ENCODE measurements around the gene DHX38. TPM values are rescaled to one million over a fixed set of nuclear protein-coding genes. Genes with fewer than 3 reads are reported as not detected.

Gene DHX38
- polyA plus RNA-seq, 1 of the 3 experiments (the other 2 are of a cell fraction), result 75.0 TPM

DNA sequence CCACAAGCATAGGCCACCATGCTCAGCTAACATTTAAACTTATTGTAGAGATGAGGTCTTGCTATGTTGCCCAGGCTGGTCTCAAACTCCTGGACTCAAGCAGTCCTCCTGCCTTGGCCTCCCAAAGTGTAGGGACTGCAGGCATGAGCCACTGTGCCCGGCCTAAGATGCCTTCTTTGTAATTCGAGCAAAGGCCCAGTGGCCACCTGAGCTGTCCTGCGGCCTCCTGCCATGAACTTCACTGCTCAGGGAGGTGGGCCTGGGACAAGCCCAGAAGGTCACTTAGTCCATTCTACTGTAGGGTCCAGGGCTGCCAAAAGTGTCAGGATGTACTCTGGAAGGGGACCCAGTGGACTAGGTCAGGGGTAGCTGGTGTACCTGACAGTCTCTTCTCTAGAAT, 30.5 kb downstream of the DHX38 start:
- no peak overlapping the region for H2AFZ ChIP-seq (ENCODE audit: low read depth)
- no peak overlapping the region for H3K27ac ChIP-seq (ENCODE audit: low read depth in 2 of 2, low read length in 1 of 2)
- WGBS (ENCODE audit: low lambda C conversion rate), result 86% methylated on average over 2 of the region's 3 CpGs
- no peak for DNase-seq
- peaks cover 0 to 7% of the 10 kb centered on the region in 2 experiments; a peak in 1 of 4 replicates for H3K4me1 ChIP-seq (ENCODE audit: control insufficient read depth in 1 of 2, insufficient read depth in 2 of 2, low read depth in 1 of 2, low read length in 1 of 2)
- POLR2A ChIA-PET, result no interaction called here
- no peaks in the 10 kb centered on the region for H3K9me3 ChIP-seq
- H3K4me2 ChIP-seq, result no peak overlapping the region
- no peak overlapping the region for H3K9ac ChIP-seq
- no peak overlapping the region for H3K4me3 ChIP-seq (ENCODE audit: low read depth in 2 of 2, low read length in 1 of 2)
- no peak for TF ChIP-seq EP300 (IDR thresholded peaks at IDR 0.05; ENCODE audit: borderline replicate concordance in 1 of 2, low read depth in 1 of 2, low read length in 1 of 2)
- no peak for TF ChIP-seq JUND (IDR thresholded peaks at IDR 0.05)
- TF ChIP-seq GABPA (IDR thresholded peaks at IDR 0.05; ENCODE audit: low read depth), result no peak
- no peak for TF ChIP-seq NRF1 (IDR thresholded peaks at IDR 0.05; ENCODE audit: low read depth, low read length)
- no peak for TF ChIP-seq FOXJ3 (CRISPR knock-in tag; IDR thresholded peaks at IDR 0.05)
- TF ChIP-seq, protein P1, sequence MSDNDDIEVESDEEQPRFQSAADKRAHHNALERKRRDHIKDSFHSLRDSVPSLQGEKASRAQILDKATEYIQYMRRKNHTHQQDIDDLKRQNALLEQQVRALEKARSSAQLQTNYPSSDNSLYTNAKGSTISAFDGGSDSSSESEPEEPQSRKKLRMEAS (IDR thresholded peaks at IDR 0.05; ENCODE audit: low read depth), result no peak
- TF ChIP-seq, protein P2, sequence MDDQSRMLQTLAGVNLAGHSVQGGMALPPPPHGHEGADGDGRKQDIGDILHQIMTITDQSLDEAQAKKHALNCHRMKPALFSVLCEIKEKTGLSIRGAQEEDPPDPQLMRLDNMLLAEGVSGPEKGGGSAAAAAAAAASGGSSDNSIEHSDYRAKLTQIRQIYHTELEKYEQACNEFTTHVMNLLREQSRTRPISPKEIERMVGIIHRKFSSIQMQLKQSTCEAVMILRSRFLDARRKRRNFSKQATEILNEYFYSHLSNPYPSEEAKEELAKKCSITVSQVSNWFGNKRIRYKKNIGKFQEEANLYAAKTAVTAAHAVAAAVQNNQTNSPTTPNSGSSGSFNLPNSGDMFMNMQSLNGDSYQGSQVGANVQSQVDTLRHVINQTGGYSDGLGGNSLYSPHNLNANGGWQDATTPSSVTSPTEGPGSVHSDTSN (IDR thresholded peaks at IDR 0.05), result no peak
- no peak for TF ChIP-seq ELF1 (IDR thresholded peaks at IDR 0.05)
- TF ChIP-seq TEAD4 (IDR thresholded peaks at IDR 0.05; ENCODE audit: borderline replicate concordance, insufficient read depth), result no peak
- TF ChIP-seq, protein P3, sequence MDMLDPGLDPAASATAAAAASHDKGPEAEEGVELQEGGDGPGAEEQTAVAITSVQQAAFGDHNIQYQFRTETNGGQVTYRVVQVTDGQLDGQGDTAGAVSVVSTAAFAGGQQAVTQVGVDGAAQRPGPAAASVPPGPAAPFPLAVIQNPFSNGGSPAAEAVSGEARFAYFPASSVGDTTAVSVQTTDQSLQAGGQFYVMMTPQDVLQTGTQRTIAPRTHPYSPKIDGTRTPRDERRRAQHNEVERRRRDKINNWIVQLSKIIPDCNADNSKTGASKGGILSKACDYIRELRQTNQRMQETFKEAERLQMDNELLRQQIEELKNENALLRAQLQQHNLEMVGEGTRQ (IDR thresholded peaks at IDR 0.05; ENCODE audit: borderline replicate concordance, low read depth, low read length), result no peak
- no peak for TF ChIP-seq FOXM1 (IDR thresholded peaks at IDR 0.05; ENCODE audit: low read depth)
- TF ChIP-seq, protein P4, sequence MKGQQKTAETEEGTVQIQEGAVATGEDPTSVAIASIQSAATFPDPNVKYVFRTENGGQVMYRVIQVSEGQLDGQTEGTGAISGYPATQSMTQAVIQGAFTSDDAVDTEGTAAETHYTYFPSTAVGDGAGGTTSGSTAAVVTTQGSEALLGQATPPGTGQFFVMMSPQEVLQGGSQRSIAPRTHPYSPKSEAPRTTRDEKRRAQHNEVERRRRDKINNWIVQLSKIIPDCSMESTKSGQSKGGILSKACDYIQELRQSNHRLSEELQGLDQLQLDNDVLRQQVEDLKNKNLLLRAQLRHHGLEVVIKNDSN (IDR thresholded peaks at IDR 0.05; ENCODE audit: borderline replicate concordance, low read depth), result no peak
- TF ChIP-seq YY1 (IDR thresholded peaks at IDR 0.05; ENCODE audit: low read depth), result no peak
- H3K9me2 ChIP-seq, result no peaks in the 10 kb centered on the region
- no peaks in the 10 kb centered on the region for H3K79me2 ChIP-seq (ENCODE audit: insufficient read depth)
- no peaks in the 10 kb centered on the region for H3K36me3 ChIP-seq (replicated peaks in 1 of 2; ENCODE audit: control insufficient read depth in 1 of 2, insufficient read depth in 2 of 2, low read length in 1 of 2)
- CTCF ChIA-PET, result interaction anchor here (0.6 to 4.0 kb wide), 36 partner anchors 10 to 1859 kb away, joined by 3 to 57 read pairs (median 6); partner anchors contain the start of gene PMFBP1
- no peaks in the 10 kb centered on the region for H3K27me3 ChIP-seq (ENCODE audit: insufficient read depth)
- no peaks in the 10 kb centered on the region for H3F3A ChIP-seq (replicated peaks; ENCODE audit: insufficient read depth)
- no peaks in the 10 kb centered on the region for H4K20me1 ChIP-seq (ENCODE audit: insufficient read depth)

DNA sequence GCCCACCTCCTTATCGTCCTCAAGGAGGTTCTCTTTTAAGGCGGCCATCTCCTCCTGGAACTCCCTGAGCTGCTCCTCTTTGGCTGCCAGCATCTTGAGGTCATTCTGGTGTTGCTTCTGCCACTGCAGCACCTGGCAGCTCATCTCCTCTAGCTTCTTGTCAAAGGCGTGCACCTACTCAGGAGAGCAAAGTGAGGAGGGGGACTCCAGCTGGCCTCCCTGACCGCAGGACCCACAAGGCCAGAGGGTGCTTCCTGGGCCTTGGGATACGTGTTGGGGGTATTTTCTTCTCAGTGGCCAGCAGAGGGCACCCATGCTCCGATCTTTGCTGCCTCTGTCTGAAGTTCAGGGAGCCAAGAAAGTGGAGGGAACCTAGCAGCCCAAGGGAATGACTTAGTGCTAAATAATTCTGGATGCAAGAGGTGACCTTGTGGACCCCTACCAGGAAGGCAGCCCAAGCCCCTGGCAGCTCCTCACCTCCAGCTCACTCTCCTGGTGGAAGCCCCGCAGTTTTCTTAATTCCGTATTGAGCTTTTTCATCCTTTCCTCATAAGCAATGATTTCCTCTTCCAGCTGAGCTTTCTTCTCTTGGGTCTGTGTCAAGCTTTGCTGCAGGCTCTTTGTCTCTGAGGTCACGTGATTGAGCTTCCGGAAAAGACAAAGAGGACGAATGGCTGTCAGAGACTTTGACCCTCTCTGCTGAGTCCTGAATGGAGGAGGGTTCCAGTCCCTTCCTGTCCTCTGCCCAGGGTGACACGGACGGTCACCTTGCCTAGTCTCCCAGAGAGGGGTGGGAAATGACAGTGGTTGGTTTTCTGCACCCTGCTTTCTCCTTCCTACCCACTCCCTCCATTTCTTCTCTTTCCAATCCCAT, 31.4 kb downstream of the DHX38 start:
- POLR2A ChIA-PET, result interaction anchor here (1.7 kb wide), 1 partner anchor 73 kb away, joined by 7 read pairs; no protein-coding TSS in a partner anchor
- DNase-seq, result peak; percentile 80
- Histone ChIP-seq H3F3A (replicated peaks; ENCODE audit: insufficient read depth) (no peaks in the 10 kb centered on the region), H3K4me3 (ENCODE audit: low read depth in 2 of 2, low read length in 1 of 2) (no peak overlapping the region; a peak in 1 of 4 replicates), H3K79me2 (ENCODE audit: insufficient read depth) (no peaks in the 10 kb centered on the region), H3K4me2 (no peak overlapping the region), H3K27me3 (ENCODE audit: insufficient read depth) (no peaks in the 10 kb centered on the region), H3K9ac (no peak overlapping the region), H3K9me3 (no peaks in the 10 kb centered on the region), H3K27ac (ENCODE audit: low read depth in 2 of 2, low read length in 1 of 2) (no peak overlapping the region), H2AFZ (ENCODE audit: low read depth) (no peak overlapping the region), H3K4me1 (ENCODE audit: control insufficient read depth in 1 of 2, insufficient read depth in 2 of 2, low read depth in 1 of 2, low read length in 1 of 2) (peaks cover 0 to 7% of the 10 kb centered on the region in 2 experiments; a peak in 1 of 4 replicates), H4K20me1 (ENCODE audit: insufficient read depth) (no peaks in the 10 kb centered on the region), H3K9me2 (no peaks in the 10 kb centered on the region), H3K36me3 (replicated peaks in 1 of 2; ENCODE audit: control insufficient read depth in 1 of 2, insufficient read depth in 2 of 2, low read length in 1 of 2) (no peaks in the 10 kb centered on the region)
- WGBS (ENCODE audit: low lambda C conversion rate), result 60% methylated on average over 11 of the region's 13 CpGs
- CTCF ChIA-PET, result interaction anchor here (0.6 to 4.0 kb wide), 44 partner anchors 10 to 1910 kb away, joined by 3 to 57 read pairs (median 5); partner anchors contain the start of gene PMFBP1
- peak; percentile 91 for TF ChIP-seq RAD21 (IDR thresholded peaks at IDR 0.05; ENCODE audit: low read length)
- TF ChIP-seq POLR2AphosphoS5 (IDR thresholded peaks at IDR 0.05; ENCODE audit: low read depth, low read length), result no peak
- peak; percentile 85 for TF ChIP-seq SMC3 (IDR thresholded peaks at IDR 0.05; ENCODE audit: low read depth, low read length)
- TF ChIP-seq, protein P5, sequence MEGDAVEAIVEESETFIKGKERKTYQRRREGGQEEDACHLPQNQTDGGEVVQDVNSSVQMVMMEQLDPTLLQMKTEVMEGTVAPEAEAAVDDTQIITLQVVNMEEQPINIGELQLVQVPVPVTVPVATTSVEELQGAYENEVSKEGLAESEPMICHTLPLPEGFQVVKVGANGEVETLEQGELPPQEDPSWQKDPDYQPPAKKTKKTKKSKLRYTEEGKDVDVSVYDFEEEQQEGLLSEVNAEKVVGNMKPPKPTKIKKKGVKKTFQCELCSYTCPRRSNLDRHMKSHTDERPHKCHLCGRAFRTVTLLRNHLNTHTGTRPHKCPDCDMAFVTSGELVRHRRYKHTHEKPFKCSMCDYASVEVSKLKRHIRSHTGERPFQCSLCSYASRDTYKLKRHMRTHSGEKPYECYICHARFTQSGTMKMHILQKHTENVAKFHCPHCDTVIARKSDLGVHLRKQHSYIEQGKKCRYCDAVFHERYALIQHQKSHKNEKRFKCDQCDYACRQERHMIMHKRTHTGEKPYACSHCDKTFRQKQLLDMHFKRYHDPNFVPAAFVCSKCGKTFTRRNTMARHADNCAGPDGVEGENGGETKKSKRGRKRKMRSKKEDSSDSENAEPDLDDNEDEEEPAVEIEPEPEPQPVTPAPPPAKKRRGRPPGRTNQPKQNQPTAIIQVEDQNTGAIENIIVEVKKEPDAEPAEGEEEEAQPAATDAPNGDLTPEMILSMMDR (IDR thresholded peaks at IDR 0.05), result peak; percentile 78
- TF ChIP-seq, protein P6, sequence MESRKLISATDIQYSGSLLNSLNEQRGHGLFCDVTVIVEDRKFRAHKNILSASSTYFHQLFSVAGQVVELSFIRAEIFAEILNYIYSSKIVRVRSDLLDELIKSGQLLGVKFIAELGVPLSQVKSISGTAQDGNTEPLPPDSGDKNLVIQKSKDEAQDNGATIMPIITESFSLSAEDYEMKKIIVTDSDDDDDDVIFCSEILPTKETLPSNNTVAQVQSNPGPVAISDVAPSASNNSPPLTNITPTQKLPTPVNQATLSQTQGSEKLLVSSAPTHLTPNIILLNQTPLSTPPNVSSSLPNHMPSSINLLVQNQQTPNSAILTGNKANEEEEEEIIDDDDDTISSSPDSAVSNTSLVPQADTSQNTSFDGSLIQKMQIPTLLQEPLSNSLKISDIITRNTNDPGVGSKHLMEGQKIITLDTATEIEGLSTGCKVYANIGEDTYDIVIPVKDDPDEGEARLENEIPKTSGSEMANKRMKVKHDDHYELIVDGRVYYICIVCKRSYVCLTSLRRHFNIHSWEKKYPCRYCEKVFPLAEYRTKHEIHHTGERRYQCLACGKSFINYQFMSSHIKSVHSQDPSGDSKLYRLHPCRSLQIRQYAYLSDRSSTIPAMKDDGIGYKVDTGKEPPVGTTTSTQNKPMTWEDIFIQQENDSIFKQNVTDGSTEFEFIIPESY (IDR thresholded peaks at IDR 0.05; ENCODE audit: borderline replicate concordance, low read depth), result no peak

Measured in SK-N-SH (cell line).